ENCODE results near the gene PPM1H.

PPM1H gene

GRCh38 chr12:62792236-62792870 is 142.6 kb downstream of the PPM1H start:
- DNase-seq = no peak

- no peak for DNase-seq
Observed at GRCh38 chr12:62789851-62790250, 145.1 kb downstream of the PPM1H start.

- no peak for DNase-seq
Observed at GRCh38 chr12:62787611-62788010, 147.3 kb downstream of the PPM1H start.

- DNase-seq = no peak
Observed at GRCh38 chr12:62787023-62787422, 147.9 kb downstream of the PPM1H start.

- DNase-seq = no peak
Observed at GRCh38 chr12:62785941-62786559, 148.9 kb downstream of the PPM1H start.

DNA sequence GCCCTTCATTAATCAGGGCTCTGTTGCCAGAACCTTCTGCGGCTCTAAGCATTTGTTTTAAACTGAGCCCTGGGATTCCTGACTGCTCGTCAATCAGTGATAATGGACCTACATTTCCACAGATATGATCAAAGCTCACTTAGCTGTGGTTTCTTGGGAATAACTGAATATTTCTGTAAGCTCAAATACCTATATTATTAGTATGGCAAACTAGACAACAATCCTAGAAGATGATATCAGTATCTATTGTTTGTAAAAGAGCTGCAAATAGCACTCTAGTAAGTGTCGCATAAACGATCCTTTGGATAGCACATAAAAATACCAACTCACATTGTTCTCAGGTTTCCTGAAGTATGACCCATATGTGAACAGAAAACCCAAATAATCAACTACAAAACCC is 150.4 kb downstream of the PPM1H start:
- DNase-seq = no peak

GRCh38 chr12:62783881-62784280 is 151.1 kb downstream of the PPM1H start:
- DNase-seq = no peak

GRCh38 chr12:62781136-62781880 is 153.6 kb downstream of the PPM1H start:
- DNase-seq = no peak

GRCh38 chr12:62779488-62779887 is 155.5 kb downstream of the PPM1H start:
- DNase-seq = no peak

- DNase-seq = no peak
Observed at GRCh38 chr12:62778187-62778586, 156.8 kb downstream of the PPM1H start.

DNA sequence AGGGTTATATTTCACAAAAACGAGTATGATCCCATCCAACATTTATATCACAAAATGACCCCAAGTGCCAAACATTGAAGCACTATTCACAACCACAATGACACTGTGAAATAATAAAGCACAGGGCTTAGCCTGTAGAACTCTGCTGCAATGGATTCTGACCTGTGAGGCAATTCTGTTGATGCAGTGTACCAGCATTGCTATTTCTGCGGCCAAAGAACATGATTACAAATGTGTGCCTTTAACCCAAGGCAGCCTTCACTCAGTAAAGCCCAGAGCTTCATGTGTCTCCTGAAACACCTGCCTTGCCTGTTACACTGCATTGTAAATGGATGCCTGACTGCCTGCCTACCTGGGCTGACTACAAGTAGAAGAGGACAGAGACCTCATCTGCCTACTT is 158.0 kb downstream of the PPM1H start:
- DNase-seq = no peak

- no peak for DNase-seq
Observed at GRCh38 chr12:62776575-62776974, 158.4 kb downstream of the PPM1H start.

DNA sequence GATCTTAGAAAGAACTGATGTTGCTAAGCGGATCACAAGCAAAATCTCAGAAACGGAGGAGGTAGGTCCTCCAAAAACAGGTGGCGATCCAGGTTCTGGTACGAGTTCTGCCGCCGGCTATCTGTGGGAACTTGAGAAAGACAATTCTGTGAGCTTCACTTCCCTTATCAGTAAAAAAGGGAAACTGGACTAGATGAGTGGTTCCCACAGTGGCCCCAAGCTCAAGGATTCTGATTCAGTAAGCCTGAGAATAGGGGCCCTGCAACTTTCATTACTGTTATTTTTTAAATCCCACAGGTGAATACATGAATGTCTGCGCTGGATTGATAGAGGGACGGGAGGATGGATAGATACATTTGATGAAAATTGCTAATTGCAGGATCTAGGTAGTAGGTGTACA is 160.2 kb downstream of the PPM1H start:
- DNase-seq = no peak

DNA sequence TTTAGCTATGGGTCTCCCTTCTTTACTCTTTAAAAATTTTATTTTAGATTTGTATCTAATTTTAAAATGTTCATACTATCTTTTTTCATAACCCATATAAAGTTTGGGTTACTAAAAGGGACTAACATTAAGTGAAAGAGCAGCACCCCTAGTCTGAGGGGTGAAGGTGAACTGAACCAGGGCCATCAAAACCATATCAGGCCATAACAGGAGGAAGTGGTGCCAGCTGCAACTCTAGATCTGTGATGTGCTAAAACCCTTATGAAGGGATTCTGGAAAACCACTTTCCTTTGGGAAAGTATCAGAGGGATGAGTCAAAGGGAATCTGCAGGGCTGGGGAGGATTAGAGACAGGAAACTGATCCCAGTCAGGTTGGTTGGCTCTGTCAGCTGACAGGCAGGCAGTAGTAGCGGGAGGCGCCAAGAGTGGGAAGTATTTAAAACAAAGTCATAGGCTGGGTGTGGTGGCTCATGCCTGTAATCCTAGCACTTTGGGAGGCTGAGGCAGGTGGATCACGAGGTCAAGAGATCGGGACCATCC is 162.5 kb downstream of the PPM1H start:
- DNase-seq = no peak

GRCh38 chr12:62771828-62772227 is 163.1 kb downstream of the PPM1H start:
- DNase-seq = no peak

DNA sequence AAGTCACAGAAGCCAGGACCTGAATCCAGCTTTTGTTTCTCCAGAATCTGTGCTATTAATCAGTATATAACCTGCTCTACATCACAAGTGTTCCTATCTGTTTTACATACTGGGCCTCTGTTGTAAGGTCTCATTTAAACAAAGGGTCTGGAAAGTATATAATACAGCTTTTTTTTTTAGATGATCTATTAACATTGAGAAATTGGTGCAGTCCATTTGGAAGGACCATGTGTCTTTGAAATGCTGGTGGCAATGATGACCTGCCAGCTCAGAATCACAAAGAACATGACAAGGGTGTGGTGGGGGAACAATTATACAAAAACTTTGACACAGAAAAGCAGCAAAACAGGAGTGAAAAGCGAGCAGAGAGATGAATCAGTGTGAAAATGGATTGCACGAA is 164.6 kb downstream of the PPM1H start:
- DNase-seq = no peak

DNA sequence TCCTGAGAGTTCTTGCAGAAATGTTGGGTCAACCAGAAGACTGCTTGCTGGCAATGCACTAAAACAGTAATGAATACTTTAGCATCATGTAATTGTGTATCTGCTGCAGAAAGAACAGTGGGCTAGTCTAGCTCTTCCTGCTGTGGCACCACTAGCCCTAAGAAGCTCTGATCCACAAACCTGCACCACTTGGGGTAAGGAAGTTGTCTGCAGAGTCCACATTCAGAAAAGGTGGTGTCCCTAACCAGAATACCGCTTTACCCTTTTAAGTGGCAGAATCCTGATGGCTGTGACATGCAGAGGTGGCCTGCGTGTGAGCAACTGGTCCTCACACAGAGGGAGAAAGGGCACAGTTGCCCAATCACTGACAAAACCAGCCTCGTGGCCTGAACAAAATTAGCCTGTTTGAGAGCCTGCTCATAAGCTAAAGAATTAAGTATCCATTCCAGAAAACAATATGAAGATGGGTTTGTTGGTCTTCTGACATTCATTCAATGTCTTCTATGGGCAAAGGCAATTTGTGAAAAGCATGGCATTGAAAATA is 165.8 kb downstream of the PPM1H start:
- no peak for DNase-seq

DNA sequence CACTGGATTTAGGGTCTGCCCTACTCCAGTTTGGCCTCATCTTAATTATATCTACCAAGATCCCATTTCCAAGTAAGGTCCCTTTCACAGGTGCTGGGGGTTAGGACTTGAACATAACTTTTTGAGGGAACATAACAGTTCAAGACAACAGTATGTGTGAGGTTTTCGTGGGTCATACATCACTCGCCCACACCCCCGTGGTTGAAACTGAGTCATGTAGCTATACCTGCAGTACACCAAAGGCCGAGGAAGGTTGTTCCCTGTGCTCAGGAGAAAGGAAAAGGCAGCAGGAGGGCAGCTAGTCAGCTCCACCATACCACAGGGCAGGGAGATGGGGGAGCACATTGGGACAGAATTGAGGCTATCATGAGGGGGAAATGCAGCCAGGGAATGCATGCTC is 167.0 kb downstream of the PPM1H start:
- DNase-seq = no peak

- DNase-seq = no peak
Observed at GRCh38 chr12:62767496-62767895, 167.5 kb downstream of the PPM1H start.

DNA sequence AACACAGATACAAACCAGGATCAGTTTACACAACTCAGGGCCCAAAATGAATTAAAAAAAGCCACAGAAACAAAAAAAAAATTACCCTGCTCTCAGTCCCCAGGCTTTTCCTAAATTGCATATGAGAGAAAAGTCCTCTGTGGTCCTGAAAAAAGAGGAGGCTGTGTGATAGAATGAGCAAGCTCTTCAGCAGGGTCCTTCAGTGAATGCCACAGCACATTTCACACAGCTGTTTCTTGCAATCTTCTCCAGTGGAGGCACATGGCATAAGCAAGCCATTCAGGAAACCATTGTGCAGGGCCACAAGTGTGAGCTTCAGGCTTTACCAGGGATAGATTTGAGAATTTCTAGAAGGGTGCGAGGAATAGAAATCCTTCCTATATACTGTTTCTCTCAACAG is 168.5 kb downstream of the PPM1H start:
- no peak for DNase-seq

GRCh38 chr12:62763861-62764645 is 170.9 kb downstream of the PPM1H start:
- DNase-seq = no peak

DNA sequence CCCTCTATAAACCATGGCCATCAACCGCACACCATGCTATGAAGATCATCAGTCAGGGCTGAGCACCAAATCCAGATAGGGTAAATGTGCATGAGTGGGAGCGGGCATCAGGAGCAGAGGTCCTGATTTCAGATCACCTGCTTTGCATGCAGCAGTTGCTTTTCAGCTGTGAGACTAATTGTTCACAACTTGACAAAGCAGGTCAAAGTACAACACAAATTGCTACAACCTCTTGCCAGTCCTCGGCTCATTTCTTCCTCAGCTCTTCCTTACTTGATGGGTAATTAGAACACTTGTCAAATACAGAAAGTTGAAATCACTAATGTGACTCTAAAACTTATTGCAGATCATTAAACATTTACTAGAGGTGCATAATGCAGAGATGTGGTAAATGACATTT is 171.6 kb downstream of the PPM1H start:
- DNase-seq = no peak

DNA sequence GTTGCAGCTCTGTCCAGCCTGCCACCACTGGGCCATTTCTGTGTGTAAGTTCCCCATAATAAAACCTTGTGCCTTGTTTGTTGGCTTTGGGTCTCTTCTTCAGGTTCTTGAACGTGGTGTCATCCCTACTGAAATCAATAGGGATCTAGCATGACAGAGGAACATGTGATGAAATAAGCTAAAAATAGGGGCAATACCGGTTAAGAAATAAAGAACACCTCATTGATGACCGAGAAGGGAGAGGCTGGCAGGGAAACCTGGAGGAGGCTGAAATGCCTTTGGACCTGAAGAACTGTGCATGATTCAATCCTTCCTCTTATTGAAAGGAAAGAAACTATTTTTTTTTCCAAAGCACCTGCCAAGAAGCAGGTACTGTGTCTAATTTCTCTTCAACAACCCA is 172.3 kb downstream of the PPM1H start:
- DNase-seq = no peak

Data from activated CD4-positive, alpha-beta T cell treated with anti-CD3 and anti-CD28 coated beads, Interleukin-2, amount 50 U/mL, for 1 hour (primary cell).